ENCODE data around the gene PRR5L. TPM values are rescaled to one million over a fixed set of nuclear protein-coding genes. Genes with fewer than 3 reads are reported as not detected.

PRR5L gene
- total and polyA plus RNA-seq, 2 experiments from 2014 or later, result 0.70 to 2.6 TPM

- Histone ChIP-seq H3K9me3 (ENCODE audit: low read depth) (no peaks in the 10 kb centered on the region), H3K4me3 (no peak overlapping the region), H3K36me3 (no peaks in the 10 kb centered on the region), H3K4me1 (ENCODE audit: low read depth) (no peaks in the 10 kb centered on the region), H3K27me3 (no peaks in the 10 kb centered on the region), H3K27ac (no peak overlapping the region)
- no peak for TF ChIP-seq CTCF (IDR thresholded peaks at IDR 0.05; ENCODE audit: low read depth, low read length)
- DNase-seq (ENCODE audit: low read depth in 1 of 2, low spot score in 1 of 2), result no peak
Measured at GRCh38 chr11:36464720-36465119, 168.6 kb downstream of the PRR5L start.

- no peak for TF ChIP-seq CTCF (IDR thresholded peaks at IDR 0.05; ENCODE audit: low read depth, low read length)
- Histone ChIP-seq H3K36me3 (no peaks in the 10 kb centered on the region), H3K4me3 (no peak overlapping the region), H3K9me3 (ENCODE audit: low read depth) (no peaks in the 10 kb centered on the region), H3K27me3 (peaks cover 1% of the 10 kb centered on the region), H3K27ac (no peak overlapping the region), H3K4me1 (ENCODE audit: low read depth) (no peaks in the 10 kb centered on the region)
- no peak for DNase-seq (ENCODE audit: low read depth in 1 of 2, low spot score in 1 of 2)
Measured at GRCh38 chr11:36465449-36466163, 169.5 kb downstream of the PRR5L start.

GRCh38 chr11:36467012-36467411 is 170.9 kb downstream of the PRR5L start:
- Histone ChIP-seq H3K9me3 (ENCODE audit: low read depth) (no peaks in the 10 kb centered on the region), H3K27me3 (peaks cover 4% of the 10 kb centered on the region), H3K27ac (no peak overlapping the region), H3K4me1 (ENCODE audit: low read depth) (no peaks in the 10 kb centered on the region), H3K4me3 (no peak overlapping the region), H3K36me3 (no peaks in the 10 kb centered on the region)
- TF ChIP-seq CTCF (IDR thresholded peaks at IDR 0.05; ENCODE audit: low read depth, low read length), result no peak
- DNase-seq (ENCODE audit: low read depth in 1 of 2, low spot score in 1 of 2), result no peak

GRCh38 chr11:36467916-36468315 is 171.8 kb downstream of the PRR5L start:
- Histone ChIP-seq H3K9me3 (ENCODE audit: low read depth) (no peaks in the 10 kb centered on the region), H3K27me3 (peaks cover 4% of the 10 kb centered on the region), H3K36me3 (no peaks in the 10 kb centered on the region), H3K4me1 (ENCODE audit: low read depth) (no peaks in the 10 kb centered on the region), H3K27ac (no peak overlapping the region), H3K4me3 (no peak overlapping the region)
- DNase-seq (ENCODE audit: low read depth in 1 of 2, low spot score in 1 of 2), result no peak
- no peak for TF ChIP-seq CTCF (IDR thresholded peaks at IDR 0.05; ENCODE audit: low read depth, low read length)

- no peaks in the 10 kb centered on the region for H3K4me1 ChIP-seq (ENCODE audit: low read depth)
- peak; percentile 46 for TF ChIP-seq CTCF (IDR thresholded peaks at IDR 0.05; ENCODE audit: low read depth, low read length)
- H3K36me3 ChIP-seq, result no peaks in the 10 kb centered on the region
- H3K27ac ChIP-seq, result no peak overlapping the region
- no peaks in the 10 kb centered on the region for H3K9me3 ChIP-seq (ENCODE audit: low read depth)
- no peak overlapping the region for H3K4me3 ChIP-seq
- H3K27me3 ChIP-seq, result peaks cover 4% of the 10 kb centered on the region
- no peak for DNase-seq (ENCODE audit: low read depth in 1 of 2, low spot score in 1 of 2)
Measured at GRCh38 chr11:36469063-36469462, 173.0 kb downstream of the PRR5L start.
